ENCODE data around the gene PTGDR. TPM values are rescaled to one million over a fixed set of nuclear protein-coding genes. Genes with fewer than 3 reads are reported as not detected.

The PTGDR gene
- total and polyA plus RNA-seq, 2 of the 8 experiments (the other 6 are each of a cell fraction or from before 2014, with no cell fraction given), result 0.22 to 0.83 TPM

- TF ChIP-seq CTBP2 (IDR thresholded peaks at IDR 0.05; ENCODE audit: borderline replicate concordance, insufficient read depth, insufficient read length, low read length), result no peak
- no peak for TF ChIP-seq ASH2L (IDR thresholded peaks at IDR 0.05; ENCODE audit: low read length)
- TF ChIP-seq HDAC2 (IDR thresholded peaks at IDR 0.05; ENCODE audit: borderline replicate concordance in 1 of 2, low read depth in 2 of 2, low read length in 2 of 2), result no peak
- TF ChIP-seq GABPA (IDR thresholded peaks at IDR 0.05; ENCODE audit: borderline replicate concordance, insufficient read depth, low read length), result no peak
- no peak for TF ChIP-seq SUZ12 (IDR thresholded peaks at IDR 0.05; ENCODE audit: low read length)
- no peak for TF ChIP-seq NRF1 (IDR thresholded peaks at IDR 0.05; ENCODE audit: low read depth, low read length)
- TF ChIP-seq NANOG (IDR thresholded peaks at IDR 0.05; ENCODE audit: insufficient read depth, low read depth, low read length, poor library complexity, severe bottlenecking), result no peak
These were observed 22.5 kb upstream of the PTGDR start (continued) for GRCh38 chr14:52244997-52245396.

All from H1 (cell line).